ENCODE measurements around the gene ZNF485.
"Not testable (repeated sequence)": the region's sequence is repeated elsewhere in the genome, so short reads cannot be mapped to it uniquely, and the experiment has no call there.

ZNF485 gene

DNA sequence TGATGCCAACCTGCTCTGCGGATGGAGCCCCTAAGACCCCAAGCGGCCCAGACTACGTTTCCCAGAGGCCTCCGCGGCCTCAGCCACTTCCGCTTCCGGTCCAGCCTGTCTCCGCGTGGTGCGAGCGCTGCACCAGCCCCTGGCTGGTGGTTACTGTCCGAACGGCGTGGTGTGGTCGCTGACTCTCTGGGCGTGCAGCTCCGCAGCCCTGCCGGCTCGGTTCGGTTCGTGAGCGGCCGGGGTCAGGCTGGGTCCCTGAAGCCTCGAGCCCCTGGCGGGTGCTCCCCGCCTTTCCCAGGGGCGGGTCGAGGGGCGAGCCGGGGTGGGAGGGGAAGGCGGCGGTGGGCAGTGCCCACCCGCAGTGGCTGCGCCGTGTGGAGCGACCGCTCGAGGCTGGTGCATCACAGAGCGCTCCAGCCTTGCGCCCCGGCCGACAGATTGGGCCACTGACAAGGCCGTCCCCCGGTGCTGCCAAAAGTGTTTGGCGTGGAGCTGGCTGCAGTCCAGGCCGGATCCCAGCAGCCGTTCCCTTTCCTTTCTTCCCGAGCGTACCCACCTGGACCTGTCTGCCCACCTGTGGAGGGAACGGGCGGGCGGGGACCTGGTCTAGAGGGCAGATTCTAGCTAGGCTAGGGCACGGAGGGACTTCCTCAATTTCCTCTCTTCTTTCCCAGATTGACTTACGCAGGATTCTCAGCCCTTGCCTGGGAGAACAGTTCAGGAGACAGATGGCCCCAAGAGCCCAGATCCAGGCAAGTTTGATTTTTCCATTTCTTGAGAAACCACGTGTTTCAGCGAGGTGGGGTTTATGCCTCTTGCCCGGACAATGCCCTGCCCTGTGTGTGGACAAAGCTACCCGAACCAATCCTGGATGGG is at the start of gene ZNF485:
Gene ZNF485, plus strand, starts transcription at position 116 of the 876 bp plus-strand sequence. Its CDS starts 613 bp downstream, at position 729.
- peak; percentile 91 for DNase-seq (ENCODE audit: low spot score)

DNA sequence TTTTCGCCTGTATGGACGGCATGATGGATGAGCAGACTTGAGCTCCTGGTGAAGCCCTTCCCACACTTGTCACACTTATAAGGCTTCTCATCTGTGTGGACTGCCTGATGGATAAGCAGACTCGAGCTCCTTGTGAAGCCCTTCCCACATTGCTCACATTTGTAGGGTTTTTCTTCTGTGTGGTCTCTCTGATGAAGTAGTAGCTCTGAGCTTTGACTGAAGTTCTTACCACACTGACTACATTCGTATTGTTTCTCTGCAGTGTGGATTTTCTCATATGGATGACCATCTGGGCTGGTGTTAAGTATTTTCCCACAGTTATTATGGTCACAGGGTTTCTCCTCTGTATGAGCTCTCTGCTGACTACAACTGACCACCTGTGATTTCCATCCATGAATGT is 49.0 kb upstream of the ZNF485 start:
- no peak for DNase-seq (ENCODE audit: low spot score)

DNA sequence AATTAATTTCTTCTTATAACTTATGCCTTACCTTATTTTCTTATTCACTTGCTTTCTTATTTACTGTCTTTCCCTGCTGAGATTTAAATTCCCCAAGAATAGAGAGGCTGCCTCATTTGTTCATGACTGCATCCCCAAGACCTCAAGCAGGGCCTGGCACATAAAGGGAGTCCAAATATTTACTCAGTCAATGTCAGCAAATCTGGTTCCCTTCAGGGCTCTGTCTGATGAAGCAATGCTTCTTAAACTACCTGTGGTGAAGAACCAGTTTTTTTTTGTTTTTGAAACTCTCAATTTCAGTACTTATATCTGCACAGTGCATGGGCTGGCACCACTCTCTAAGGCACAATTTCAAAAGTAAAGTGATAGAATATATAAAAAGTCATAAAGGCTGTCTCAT is 36.6 kb upstream of the ZNF485 start:
- DNase-seq (ENCODE audit: low spot score) = no peak

DNA sequence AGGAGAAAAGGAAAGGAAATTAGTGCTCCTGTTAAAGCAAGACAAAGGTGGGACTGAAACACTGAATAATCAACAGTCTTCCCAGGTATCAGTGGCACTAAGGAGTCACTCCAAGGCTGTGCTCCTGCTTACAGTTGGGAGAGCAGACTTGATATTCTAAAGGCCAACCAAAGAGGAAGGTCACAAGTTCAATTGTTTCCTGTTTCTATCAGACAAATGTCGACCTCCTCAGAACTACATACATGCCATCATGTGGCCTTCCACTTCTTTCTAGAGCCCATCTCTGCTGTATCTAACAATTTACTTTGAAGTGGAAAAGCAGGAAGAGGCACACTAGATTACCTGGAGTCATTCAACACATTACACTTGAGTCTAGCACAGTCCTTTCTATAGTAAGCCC is 35.3 kb upstream of the ZNF485 start:
- no peak for DNase-seq (ENCODE audit: low spot score)

DNA sequence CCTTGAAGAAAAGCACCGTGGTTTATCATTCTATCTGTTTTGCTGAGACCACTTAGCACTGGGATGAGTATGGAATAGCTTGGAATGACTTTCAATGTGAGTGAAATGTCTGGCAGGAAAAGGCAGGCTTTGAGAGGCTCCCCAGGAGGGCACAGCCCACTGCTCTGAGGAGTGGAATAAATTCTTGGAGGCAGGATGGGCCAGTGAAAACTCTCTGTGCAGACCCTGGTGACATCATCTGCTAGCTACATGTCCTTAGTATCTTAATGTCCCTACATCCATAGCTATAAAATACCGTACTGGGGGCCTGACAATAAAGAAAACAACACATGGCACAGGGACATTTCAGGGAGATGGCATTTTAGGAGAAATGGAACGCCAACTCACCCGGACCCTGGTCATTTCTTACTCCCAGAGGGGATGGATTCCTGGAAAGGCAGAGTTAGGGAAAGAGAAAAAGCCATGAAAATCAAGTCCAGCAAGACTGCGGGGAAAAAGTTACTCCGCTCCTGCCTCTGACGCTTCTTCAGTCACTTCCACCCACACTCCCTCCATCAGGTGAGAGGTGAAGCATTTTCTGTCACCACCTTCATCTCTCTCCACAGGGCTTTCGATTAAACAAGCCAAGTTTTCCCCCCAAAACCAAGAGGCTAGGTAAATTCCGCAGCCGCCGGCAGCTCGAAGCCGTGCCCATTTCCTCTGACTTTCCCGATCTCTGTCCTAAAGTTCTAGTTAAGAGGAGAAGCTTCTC is 32.8 kb upstream of the ZNF485 start:
- no peak for DNase-seq (ENCODE audit: low spot score)

DNA sequence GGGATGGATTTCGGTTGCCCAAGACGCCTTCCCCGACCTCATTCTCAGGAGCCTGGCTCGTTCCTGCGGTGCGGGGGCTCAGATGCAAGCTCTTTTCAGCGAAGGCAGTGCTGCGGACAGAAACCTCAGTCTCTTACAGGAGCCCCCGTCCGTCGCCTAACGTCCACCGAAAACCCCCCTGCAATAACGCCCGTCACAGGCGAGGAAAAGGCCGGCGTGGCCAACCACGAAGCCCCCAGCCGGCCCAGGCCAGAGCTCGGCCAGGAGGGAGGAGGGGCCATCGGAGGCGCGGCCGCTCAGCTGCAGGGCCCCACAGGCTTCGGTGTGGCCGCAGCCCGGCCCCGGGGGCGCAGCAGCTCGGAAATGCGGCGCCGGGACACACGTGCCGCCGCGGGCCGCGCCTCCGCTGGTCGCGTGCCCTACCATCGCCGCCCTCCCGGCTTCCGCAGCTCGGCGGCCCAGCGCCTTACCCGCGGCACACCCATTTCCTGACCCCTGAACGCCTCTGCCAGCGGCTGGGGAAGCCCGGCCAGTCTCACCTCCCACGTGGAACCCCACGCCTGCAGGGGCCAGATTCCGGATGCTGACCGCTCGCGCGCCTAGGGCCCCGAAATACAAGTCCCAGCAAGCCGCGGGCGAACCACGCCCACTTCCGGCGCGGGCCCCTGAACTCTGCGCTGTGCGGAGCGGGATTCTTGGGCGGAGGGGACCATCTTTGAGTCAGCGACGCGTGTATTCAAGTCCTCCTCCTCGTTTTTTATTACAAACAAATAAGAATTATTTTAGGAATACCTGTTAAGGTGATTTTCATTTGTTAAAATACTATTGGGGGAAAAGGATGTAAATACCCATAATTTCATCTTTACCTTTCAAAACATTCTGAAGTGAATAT is 32.0 kb upstream of the ZNF485 start, which contains the start of gene ZNF239:
Gene ZNF239, minus strand, starts transcription at position 616 of the 892 bp plus-strand sequence. CDS start 16,537 bp downstream, outside the sequence.
- peak; percentile 95 for DNase-seq (ENCODE audit: low spot score)

DNA sequence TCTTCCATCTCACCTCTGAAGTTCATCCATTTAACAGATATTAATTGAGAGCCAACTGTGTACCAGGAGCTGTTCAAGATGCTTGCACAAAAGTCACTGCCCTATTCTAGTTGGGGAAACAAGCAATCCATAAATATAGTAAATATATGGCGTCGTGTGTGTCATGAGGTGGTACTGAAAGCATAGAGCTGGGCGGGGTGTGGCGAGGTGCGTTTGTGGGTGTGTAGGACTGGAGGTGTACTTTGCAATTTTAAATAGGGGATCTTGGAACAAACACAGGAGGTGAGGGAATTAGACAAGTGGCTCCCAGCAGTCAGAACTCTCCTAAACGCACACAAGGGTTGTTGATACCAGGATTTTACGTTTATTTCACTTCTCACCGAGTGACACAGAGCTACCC is 31.3 kb upstream of the ZNF485 start:
- DNase-seq (ENCODE audit: low spot score) = no peak

DNA sequence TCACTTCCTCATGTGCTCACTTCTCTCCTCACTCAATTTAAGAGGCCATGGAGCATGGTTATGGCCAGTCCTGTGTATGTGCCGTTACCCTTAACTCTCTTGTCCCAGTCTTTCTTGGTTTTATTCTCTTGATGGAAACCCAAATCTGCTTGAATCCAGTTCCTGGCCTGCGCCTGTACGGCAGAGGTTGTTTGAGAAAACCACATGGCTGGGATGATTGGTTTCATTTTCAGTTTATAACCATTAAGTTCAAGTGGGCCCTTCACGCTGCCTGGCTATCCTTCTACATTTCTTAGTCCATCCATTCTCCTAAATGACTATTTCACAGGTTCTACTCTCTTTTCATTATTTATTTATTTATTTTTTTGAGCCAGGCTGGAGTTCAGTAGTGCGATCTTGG is 30.2 kb upstream of the ZNF485 start:
- DNase-seq (ENCODE audit: low spot score) = no peak

DNA sequence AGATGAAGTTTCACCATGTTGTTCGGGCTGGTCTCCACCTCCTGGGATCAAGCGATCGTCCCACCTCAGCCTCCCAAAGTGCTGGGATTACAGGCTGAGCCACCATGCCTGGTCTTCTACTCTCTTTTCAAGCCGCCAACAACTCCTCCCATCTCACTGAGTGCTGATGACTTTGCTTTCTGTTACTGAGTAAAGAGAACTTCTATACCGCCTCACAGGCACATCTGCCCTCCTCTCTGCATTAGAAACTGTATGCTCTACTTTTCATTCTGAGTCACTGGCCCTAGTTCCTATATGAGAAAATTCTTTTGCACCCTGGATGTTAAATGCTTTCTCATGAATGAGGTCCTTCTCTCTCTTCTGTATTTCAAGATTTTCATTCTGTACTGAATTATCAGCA is 29.7 kb upstream of the ZNF485 start:
- no peak for DNase-seq (ENCODE audit: low spot score)

DNA sequence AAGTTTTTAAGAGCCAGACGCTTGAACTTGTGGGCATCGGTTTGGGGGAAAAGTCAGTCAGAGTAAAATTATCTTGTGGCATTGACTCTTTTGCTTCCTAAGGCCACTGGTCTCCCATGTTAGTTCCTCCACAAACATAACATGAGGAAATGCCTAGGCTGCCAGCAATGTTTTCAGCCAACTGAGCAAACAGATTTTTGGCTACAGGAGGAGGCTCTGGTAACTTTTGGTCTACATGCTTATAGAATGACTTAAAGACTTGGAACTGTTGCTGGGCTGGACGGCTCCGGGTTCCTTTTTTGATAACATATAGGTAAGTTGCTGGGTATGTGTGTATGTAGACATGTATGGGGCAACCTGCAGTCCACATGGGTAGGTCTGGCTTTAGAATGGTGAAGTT is 22.2 kb upstream of the ZNF485 start:
- no peak for DNase-seq (ENCODE audit: low spot score)

DNA sequence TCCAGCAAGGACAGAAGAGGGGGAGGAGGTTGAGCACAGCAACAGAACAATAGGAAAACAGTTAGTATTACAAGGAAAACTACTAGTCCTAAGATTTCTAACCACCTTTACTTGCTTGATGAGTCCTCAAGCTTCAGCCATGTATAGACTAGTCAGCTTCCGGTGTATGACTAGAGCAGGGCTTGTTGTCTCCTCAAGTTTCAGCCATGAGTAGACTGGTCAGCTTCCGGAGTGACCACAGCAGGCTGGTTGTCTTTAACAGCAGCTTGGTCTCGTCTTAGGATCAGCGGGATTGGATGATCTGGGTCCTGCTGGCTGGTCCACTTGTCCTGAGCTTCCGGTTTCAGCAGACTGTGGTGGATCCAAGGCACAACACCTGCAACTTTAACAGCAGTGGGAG is 21.2 kb upstream of the ZNF485 start:
- no peak for DNase-seq (ENCODE audit: low spot score)

DNA sequence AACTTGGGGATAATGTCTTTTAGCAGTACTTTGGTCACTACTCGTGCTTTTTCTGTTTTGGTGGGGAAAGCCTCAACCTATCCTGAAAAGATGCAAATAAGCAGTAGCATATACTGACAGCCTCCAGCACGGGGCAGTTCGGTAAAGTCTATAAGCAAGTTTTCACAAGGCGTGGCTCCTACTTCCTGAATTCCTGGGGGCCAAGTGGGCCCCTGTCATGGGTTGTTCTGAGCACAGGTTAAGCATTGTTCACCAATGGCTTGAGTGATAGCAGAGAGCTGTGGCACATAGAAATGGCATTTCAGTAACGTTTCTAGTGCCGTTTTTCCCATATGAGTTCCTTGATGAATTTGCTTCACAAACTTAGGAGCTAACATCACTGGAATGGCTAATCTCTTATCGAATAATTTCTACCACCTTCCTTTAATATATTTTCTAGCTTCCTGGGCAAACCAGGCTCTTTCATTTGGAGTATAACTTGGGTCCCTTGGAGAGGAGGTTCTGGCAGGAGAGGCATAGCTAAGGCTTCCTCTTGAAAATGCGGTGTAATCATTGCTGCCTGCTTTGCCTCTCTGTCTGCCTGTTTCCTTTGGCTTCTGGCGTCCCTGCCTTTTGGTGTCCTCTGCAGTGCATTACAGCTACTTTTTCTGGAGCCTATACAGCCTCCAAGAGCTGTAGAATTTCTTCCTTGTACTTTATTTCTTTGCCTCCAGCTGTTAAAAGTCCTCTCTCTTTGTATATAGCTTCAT is 20.1 kb upstream of the ZNF485 start:
- no peak for DNase-seq (ENCODE audit: low spot score)

DNA sequence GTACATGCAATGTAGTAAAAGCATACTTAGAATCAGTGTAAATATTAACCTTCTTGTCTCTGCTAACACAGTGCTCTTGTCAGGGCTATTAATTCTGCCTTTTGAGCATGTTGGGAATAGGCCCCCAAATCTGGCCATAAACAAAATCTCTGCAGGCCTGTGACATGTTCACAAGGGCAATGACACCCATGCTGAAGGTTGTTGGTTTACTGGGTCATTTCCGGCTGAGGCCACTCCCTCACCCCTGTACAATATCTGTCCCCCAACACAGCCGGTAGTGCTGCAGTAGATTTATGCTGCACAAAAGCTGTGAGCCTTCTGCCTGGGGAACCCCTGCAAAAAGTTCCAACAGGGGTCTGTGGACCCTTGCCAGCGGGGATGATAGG is 19.5 kb upstream of the ZNF485 start:
- DNase-seq (ENCODE audit: low spot score) = not testable (repeated sequence)

DNA sequence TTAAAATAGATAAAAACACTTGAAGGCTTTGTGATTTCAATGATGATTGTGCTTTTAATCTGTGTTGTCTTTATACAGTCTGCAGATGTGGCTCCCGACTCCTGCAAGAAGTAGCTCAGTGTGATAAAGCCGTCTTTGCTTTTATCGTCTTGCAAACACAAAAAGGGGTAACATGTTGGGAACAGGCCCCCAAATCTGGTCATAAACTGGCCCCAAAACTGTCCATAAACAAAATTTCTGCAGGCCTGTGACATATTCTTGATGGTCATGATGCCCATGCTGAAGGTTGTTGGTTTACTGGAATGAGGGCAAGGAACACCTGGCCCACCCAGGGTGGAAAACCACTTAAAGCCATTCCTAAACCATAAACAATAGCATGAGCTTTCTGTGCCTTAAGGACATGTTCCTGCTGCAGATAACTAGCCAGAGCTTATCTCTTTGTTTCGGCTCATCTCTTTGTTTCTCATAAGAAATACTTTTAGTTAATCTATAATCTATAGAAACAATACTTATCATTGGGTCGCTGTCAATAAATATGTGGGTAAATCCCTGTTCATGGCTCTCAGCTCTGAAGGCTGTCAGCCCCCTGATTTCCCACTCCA is 14.8 kb upstream of the ZNF485 start:
- no peak for DNase-seq (ENCODE audit: low spot score)

DNA sequence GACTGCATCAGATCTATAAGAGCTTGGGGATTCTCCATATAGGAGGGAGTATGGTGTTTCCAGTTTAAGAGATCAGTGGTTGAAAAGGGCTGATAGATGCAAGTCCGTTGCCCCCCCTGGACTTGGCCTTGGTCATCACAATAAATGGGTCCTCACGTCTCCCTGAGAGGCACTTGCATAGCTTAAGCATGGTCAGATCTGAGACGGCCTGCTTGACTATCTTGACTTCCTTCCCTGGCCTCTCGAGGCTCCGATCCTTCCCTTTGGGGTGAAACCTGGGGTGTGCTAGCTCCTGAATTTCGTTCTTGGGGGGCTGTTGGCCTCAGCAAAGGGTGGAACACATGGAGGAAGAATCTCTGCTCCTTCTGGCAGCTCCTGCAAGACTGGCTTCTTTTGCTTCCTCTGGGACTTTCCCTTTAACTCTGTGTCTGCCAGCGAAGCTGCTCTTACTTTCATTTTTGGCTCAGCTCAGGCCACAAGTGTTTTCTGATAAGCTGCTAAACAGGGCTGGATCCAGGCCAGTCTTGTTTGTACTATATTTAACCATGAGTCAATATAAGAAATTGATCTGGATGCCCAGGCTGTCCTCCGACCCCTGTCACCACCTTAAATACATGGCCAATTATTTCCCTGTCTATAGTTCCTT is 11.2 kb upstream of the ZNF485 start:
- peak; percentile 30 for DNase-seq (ENCODE audit: low spot score)

DNA sequence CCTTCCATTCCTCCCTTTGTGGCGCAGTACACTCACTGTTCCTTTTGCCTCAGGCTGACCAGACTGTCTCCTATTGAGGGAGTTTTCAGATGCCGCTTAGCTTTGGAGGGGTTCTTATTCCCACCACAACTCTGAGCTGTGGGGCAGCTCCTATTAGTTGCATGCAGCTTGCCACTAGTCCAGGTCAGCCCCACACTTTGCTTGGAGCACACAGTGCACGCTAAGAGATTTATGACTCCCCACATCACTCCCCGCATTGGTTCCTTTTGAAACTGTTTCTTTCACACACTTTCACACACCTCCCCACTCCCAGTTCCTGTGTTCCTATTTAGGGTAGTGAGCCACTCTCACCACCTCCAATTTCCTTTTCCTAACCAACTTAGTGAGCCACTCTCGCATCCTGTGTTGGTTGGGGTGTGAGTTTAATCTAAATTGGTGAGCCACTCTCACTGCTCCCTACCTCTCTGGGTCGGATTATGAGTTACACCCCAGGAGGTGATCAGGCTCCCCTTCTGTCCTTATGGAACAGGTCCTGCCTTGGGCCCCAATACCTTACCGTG is 10.4 kb upstream of the ZNF485 start:
- DNase-seq (ENCODE audit: low spot score) = no peak

DNA sequence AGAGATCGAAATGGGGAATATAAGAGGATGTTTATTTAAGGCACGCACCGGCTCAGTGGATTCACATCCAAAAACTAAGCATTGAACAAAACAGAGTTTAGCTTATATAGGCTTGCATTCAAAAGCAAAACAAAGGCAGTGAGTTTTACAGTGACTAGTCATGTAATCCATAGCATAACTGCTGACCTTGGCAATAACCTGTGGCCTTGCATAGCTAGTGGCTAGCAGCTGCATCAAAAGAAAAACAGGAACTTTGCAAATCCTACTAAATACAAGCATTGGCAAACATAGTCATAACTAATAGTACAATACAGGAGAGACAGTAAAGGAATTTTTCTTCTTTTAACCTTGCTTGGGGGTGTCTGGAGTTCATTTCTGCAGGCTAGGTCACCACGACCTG is 9.7 kb upstream of the ZNF485 start:
- DNase-seq (ENCODE audit: low spot score) = no peak

DNA sequence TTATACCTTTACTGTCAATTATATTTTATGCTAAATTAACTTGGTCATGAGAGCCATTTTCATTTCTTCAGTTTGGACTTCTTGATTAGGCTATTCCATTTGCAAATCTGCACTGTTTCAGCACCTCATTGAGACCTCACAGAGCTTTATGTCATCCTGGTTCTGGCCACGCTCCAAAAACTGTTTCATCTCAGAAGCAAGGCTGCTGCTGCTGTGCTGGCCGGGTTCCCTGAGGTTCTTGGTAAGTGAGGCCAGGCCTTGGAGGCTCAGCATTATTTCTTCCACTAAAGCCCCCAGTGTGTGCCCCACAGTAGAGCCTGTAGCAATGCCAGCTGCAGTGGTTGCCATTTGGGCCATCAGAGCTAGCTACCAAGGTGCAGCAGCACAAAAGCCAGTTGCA is 7.8 kb upstream of the ZNF485 start:
- no peak for DNase-seq (ENCODE audit: low spot score)

DNA sequence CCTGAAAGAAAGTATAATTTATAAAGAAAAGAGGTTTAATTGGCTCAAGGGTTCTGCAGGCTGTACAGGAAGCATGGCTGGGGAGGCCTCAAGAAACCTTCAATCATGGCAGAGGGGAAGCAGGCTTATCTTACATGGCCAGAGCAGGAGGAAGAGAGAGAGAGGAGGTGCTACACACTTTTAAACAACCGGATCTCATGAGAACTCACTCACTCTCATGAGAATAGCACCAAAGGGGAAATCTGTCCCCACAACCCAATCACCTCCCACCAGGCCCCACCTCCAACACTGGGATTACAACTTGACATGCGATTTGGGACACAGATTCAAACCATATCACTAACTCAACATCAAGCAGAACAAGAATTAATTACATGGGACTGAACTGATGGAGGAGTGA is 6.9 kb upstream of the ZNF485 start:
- DNase-seq (ENCODE audit: low spot score) = no peak

DNA sequence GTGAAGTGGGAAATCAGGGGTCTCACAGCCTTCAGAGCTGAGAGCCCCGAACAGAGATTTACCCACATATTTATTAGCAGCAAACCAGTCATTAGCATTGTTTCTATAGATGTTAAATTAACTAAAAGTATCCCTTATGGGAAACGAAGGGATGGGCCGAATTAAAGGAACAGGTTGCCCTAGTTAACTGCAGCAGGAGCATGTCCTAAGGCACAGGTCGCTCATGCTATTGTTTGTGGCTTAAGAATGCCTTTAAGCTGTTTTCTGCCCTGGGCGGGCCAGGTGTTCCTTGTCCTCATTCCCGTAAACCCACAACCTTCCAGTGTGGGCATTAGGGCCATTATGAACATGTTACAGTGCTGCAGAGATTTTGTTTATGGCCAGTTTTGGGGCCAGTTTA is 4.7 kb upstream of the ZNF485 start:
- DNase-seq (ENCODE audit: low spot score) = not testable (repeated sequence)
